Measurements from ENCODE around the gene VAMP7.
"Not testable (repeated sequence)": the region's sequence is repeated elsewhere in the genome, so short reads cannot be mapped to it uniquely, and the experiment has no call there.

The VAMP7 gene

DNA sequence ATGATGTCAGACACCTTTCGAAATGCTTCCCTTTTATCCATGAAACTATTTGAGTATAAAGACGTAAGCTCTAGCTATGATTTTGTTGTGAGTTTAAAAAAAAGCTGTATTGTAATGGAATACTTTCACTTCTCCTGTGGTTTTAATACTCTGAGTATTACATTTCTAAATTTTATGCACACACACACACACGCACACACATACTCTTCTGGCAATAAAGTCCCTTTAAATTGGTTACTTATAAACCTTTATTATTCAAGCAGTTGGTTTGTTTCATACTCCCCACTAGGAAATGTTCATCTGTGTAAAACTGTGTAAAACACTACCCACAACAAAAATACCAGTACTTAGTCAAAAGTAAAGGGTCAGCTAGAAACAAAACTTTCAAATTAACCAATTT, 18.2 kb downstream of the VAMP7 start:
- H3K27ac ChIP-seq (ENCODE audit: low read depth in 2 of 2, low read length in 2 of 2): no peak overlapping the region
- H3K9me3 ChIP-seq (ENCODE audit: control insufficient read depth in 2 of 2, low read length in 2 of 2): no peaks in the 10 kb centered on the region
- H3K9ac ChIP-seq (ENCODE audit: low read depth in 1 of 2, low read length in 2 of 2): no peak overlapping the region
- H3K36me3 ChIP-seq (ENCODE audit: control insufficient read depth in 2 of 2, insufficient read depth in 2 of 2, low read length in 2 of 2): peaks cover 8 to 10% of the 10 kb centered on the region in 2 donors
- no peak overlapping the region for H3K4me3 ChIP-seq (ENCODE audit: low read length in 2 of 2)
- H3K27me3 ChIP-seq (ENCODE audit: control insufficient read depth in 2 of 2, insufficient read depth in 2 of 2, low read length in 2 of 2): no peaks in the 10 kb centered on the region
- no peaks in the 10 kb centered on the region for H3K4me1 ChIP-seq (ENCODE audit: control insufficient read depth in 2 of 2, insufficient read depth in 2 of 2, low read length in 2 of 2)

DNA sequence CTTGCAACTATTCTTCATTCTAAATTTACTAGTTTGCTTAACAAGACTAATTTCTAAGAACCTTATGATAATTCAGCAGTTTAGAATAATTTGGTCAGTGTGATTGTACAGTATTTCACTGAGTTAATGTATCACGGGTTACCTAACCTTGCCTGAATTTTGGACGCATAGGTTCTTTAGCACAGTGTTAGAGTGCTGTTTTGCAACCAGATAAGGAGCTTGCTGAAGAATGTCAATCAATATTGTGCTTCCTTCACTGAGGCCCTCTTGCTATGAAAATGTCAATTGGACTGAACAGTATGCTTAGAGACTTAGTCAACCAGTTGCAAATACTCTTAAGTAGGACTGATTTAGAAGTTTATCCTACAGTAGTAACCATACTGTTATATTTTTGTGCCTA, 19.6 kb downstream of the VAMP7 start:
- H3K9ac ChIP-seq (ENCODE audit: low read depth in 1 of 2, low read length in 2 of 2): no peak overlapping the region
- no peaks in the 10 kb centered on the region for H3K9me3 ChIP-seq (ENCODE audit: control insufficient read depth in 2 of 2, low read length in 2 of 2)
- no peak overlapping the region for H3K27ac ChIP-seq (ENCODE audit: low read depth in 2 of 2, low read length in 2 of 2)
- no peak overlapping the region for H3K4me3 ChIP-seq (ENCODE audit: low read length in 2 of 2)
- H3K27me3 ChIP-seq (ENCODE audit: control insufficient read depth in 2 of 2, insufficient read depth in 2 of 2, low read length in 2 of 2): no peaks in the 10 kb centered on the region
- no peaks in the 10 kb centered on the region for H3K4me1 ChIP-seq (ENCODE audit: control insufficient read depth in 2 of 2, insufficient read depth in 2 of 2, low read length in 2 of 2)
- peaks cover 5 to 8% of the 10 kb centered on the region in 2 donors for H3K36me3 ChIP-seq (ENCODE audit: control insufficient read depth in 2 of 2, insufficient read depth in 2 of 2, low read length in 2 of 2)

DNA sequence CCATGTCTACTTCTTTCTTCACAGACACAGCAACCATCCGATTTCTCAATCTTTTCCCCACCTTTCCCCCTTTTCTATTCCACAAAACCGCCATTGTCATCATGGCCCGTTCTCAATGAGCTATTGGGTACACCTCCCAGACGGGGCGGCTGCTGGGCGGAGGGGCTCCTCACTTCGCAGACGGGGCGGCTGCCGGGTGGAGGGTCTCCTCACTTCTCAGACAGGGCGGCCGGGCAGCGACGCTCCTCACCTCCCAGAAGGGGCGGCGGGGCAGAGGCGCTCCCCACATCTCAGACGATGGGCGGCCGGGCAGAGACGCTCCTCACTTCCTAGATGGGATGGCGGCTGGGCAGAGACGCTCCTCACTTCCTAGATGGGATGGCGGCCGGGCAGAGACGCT, 26.5 kb downstream of the VAMP7 start:
- H3K27me3 ChIP-seq (ENCODE audit: control insufficient read depth in 2 of 2, insufficient read depth in 2 of 2, low read length in 2 of 2); H3K4me3 ChIP-seq (ENCODE audit: low read length in 2 of 2); H3K9me3 ChIP-seq (ENCODE audit: control insufficient read depth in 2 of 2, low read length in 2 of 2); H3K9ac ChIP-seq (ENCODE audit: low read depth in 1 of 2, low read length in 2 of 2); H3K36me3 ChIP-seq (ENCODE audit: control insufficient read depth in 2 of 2, insufficient read depth in 2 of 2, low read length in 2 of 2); H3K4me1 ChIP-seq (ENCODE audit: control insufficient read depth in 2 of 2, insufficient read depth in 2 of 2, low read length in 2 of 2); H3K27ac ChIP-seq (ENCODE audit: low read depth in 2 of 2, low read length in 2 of 2): not testable (repeated sequence)

DNA sequence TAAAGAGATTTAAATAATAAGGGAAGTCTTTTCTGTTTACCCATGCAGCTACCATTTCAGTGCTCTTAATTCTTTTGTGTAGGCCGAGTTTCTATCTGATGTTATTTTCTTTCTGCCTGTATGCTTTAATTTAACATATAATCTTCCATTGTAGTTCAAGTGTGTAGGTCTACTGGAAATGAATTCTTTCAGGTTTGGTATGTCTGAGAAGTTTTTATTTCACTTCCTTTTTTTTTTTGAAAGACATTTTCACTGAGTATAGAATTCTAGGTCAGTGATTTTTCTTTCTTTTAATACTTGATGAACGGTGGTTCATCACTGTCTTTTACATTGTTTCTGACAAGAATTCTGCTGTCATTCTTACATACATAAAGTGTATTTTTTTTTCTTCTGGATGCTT, 42.1 kb downstream of the VAMP7 start:
- Histone ChIP-seq H3K36me3 (ENCODE audit: control insufficient read depth in 2 of 2, insufficient read depth in 2 of 2, low read length in 2 of 2) (peaks cover 2% of the 10 kb centered on the region in 2 donors), H3K27ac (ENCODE audit: low read depth in 2 of 2, low read length in 2 of 2) (no peak overlapping the region), H3K4me1 (ENCODE audit: control insufficient read depth in 2 of 2, insufficient read depth in 2 of 2, low read length in 2 of 2) (no peaks in the 10 kb centered on the region), H3K9me3 (ENCODE audit: control insufficient read depth in 2 of 2, low read length in 2 of 2) (no peaks in the 10 kb centered on the region), H3K4me3 (ENCODE audit: low read length in 2 of 2) (no peak overlapping the region), H3K9ac (ENCODE audit: low read depth in 1 of 2, low read length in 2 of 2) (no peak overlapping the region), H3K27me3 (ENCODE audit: control insufficient read depth in 2 of 2, insufficient read depth in 2 of 2, low read length in 2 of 2) (no peaks in the 10 kb centered on the region)

DNA sequence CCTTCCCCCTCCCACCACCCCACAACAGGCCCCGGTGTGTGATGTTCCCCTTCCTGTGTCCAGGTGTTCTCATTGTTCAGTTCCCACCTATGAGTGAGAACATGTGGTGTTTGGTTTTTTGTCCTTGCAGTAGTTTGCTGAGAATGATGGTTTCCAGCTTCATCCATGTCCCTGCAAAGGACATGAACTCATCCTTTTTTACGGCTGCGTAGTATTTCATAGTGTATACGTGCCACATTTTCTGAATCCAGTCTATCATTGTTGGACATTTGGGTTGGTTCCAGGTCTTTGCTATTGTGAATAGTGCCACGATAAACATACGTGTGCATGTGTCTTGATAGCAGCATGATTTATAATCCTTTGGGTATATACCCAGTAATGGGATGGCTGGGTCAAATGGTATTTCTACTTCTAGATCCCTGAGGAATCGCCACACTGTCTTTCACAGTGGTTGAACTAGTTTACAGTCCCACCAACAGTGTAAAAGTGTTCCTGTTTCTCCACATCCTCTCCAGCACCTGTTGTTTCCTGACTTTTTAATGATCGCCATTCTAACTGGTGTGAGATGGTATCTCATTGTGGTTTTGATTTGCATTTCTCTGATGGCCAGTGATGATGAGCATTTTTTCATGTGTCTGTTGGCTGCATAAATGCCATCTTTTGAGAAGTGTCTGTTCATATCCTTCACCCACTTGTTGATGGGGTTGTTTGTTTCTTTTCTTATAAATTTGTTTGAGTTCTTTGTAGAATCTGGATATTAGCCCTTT, 49.9 kb downstream of the VAMP7 start:
- H3K27ac ChIP-seq (ENCODE audit: low read depth in 2 of 2, low read length in 2 of 2); H3K4me3 ChIP-seq (ENCODE audit: low read length in 2 of 2); H3K9me3 ChIP-seq (ENCODE audit: control insufficient read depth in 2 of 2, low read length in 2 of 2); H3K36me3 ChIP-seq (ENCODE audit: control insufficient read depth in 2 of 2, insufficient read depth in 2 of 2, low read length in 2 of 2); H3K27me3 ChIP-seq (ENCODE audit: control insufficient read depth in 2 of 2, insufficient read depth in 2 of 2, low read length in 2 of 2); H3K4me1 ChIP-seq (ENCODE audit: control insufficient read depth in 2 of 2, insufficient read depth in 2 of 2, low read length in 2 of 2); H3K9ac ChIP-seq (ENCODE audit: low read depth in 1 of 2, low read length in 2 of 2): not testable (repeated sequence)

DNA sequence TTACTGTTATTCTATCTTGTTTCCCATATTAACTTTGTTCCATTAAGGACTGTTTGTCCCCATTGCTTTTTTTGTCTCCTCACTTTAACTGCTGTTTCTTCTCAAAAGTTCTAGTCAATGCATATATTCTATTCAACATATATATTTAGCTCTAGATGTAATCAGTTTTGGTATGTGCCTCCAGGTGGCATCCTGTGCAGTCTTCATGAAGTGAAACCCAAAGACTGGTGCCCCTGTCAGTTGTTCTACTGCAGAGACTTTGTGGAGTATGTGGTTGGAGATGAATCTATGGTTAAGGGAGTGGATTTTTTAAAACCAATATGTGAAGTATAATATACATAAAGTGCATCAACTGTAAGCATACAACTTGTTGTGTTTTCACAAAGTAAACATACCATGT, 57.0 kb downstream of the VAMP7 start:
- Histone ChIP-seq H3K9me3 (ENCODE audit: control insufficient read depth in 2 of 2, low read length in 2 of 2) (no peaks in the 10 kb centered on the region), H3K4me3 (ENCODE audit: low read length in 2 of 2) (no peak overlapping the region), H3K27ac (ENCODE audit: low read depth in 2 of 2, low read length in 2 of 2) (no peak overlapping the region), H3K9ac (ENCODE audit: low read depth in 1 of 2, low read length in 2 of 2) (no peak overlapping the region), H3K4me1 (ENCODE audit: control insufficient read depth in 2 of 2, insufficient read depth in 2 of 2, low read length in 2 of 2) (no peaks in the 10 kb centered on the region), H3K36me3 (ENCODE audit: control insufficient read depth in 2 of 2, insufficient read depth in 2 of 2, low read length in 2 of 2) (peaks cover 0 to 4% of the 10 kb centered on the region in 2 donors), H3K27me3 (ENCODE audit: control insufficient read depth in 2 of 2, insufficient read depth in 2 of 2, low read length in 2 of 2) (no peaks in the 10 kb centered on the region)

DNA sequence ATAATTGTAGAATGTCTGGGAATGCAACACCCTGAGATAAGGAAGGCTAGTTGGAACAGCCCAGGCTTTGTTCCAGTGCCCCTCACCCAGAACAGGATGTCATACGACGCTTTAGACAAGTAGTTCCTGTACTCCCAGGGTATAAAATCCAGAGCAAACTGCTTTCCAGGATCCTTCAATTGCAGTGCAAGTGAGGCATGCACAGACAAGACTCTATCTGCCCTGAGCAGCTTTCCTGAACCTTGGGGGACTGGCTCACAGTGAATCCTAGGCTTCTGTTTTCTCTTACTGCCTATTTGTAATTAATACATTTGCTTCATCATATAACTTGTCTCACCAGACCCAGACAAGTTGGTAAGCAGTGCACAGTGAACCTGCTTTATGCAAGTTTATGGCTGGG, 68.0 kb downstream of the VAMP7 start:
- Histone ChIP-seq H3K27ac (ENCODE audit: low read depth in 2 of 2, low read length in 2 of 2) (no peak overlapping the region), H3K4me1 (ENCODE audit: control insufficient read depth in 2 of 2, insufficient read depth in 2 of 2, low read length in 2 of 2) (no peaks in the 10 kb centered on the region), H3K36me3 (ENCODE audit: control insufficient read depth in 2 of 2, insufficient read depth in 2 of 2, low read length in 2 of 2) (no peaks in the 10 kb centered on the region), H3K9me3 (ENCODE audit: control insufficient read depth in 2 of 2, low read length in 2 of 2) (no peaks in the 10 kb centered on the region), H3K4me3 (ENCODE audit: low read length in 2 of 2) (no peak overlapping the region), H3K9ac (ENCODE audit: low read depth in 1 of 2, low read length in 2 of 2) (no peak overlapping the region), H3K27me3 (ENCODE audit: control insufficient read depth in 2 of 2, insufficient read depth in 2 of 2, low read length in 2 of 2) (no peaks in the 10 kb centered on the region)

DNA sequence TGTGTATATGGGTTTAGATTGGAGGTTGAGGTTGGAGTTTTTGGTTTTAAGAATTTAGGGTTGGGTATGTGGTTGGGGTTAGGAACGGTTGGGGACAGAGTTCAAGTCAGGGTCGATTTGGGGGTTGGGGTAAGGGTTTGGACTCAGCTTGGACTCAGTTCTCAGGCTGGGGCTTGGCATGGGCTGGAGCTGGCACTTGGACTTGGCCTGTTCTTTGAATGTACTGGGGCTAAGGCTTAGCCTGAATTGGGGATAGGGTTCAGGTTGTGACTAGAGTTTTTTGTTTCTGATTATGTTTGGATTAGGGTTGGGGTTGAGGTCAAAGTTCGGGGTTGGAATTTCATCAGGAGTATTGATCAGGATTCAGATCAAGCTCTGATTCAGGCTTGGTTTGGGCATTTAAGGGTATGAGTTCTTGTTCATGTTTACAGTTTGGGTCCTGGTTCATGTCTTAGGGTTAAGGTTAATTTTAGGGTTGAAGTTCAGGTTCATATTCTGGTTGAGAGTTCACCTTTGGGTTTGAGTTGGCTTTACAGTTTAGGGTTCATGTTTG, 70.2 kb downstream of the VAMP7 start:
- no peak overlapping the region for H3K9ac ChIP-seq (ENCODE audit: low read depth in 1 of 2, low read length in 2 of 2)
- H3K4me1 ChIP-seq (ENCODE audit: control insufficient read depth in 2 of 2, insufficient read depth in 2 of 2, low read length in 2 of 2): no peaks in the 10 kb centered on the region
- H3K27ac ChIP-seq (ENCODE audit: low read depth in 2 of 2, low read length in 2 of 2): no peak overlapping the region
- H3K4me3 ChIP-seq (ENCODE audit: low read length in 2 of 2): no peak overlapping the region
- H3K27me3 ChIP-seq (ENCODE audit: control insufficient read depth in 2 of 2, insufficient read depth in 2 of 2, low read length in 2 of 2): no peaks in the 10 kb centered on the region
- no peaks in the 10 kb centered on the region for H3K9me3 ChIP-seq (ENCODE audit: control insufficient read depth in 2 of 2, low read length in 2 of 2)
- no peaks in the 10 kb centered on the region for H3K36me3 ChIP-seq (ENCODE audit: control insufficient read depth in 2 of 2, insufficient read depth in 2 of 2, low read length in 2 of 2)

DNA sequence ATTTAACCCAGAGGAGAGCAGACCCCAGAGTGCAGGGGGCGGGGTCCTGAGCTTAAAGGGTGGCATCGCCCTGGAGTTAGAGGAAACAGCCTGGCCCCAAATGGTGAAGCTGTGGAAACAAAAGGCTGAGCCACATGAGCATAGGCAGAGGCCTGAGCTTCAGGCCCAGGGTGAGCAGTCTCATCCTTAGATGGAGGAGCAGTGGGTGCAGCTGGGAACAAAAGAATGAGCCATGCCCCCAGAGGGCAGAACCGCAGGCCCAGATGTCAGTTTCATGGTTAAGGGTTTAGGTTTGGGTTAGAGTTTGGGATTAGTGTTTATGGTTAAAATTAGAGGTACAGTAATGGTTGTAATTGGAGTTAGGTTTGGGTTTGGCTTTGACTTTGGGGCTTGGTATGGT, 71.9 kb downstream of the VAMP7 start:
- Histone ChIP-seq H3K9me3 (ENCODE audit: control insufficient read depth in 2 of 2, low read length in 2 of 2) (no peaks in the 10 kb centered on the region), H3K9ac (ENCODE audit: low read depth in 1 of 2, low read length in 2 of 2) (no peak overlapping the region), H3K27ac (ENCODE audit: low read depth in 2 of 2, low read length in 2 of 2) (no peak overlapping the region), H3K36me3 (ENCODE audit: control insufficient read depth in 2 of 2, insufficient read depth in 2 of 2, low read length in 2 of 2) (no peaks in the 10 kb centered on the region), H3K4me1 (ENCODE audit: control insufficient read depth in 2 of 2, insufficient read depth in 2 of 2, low read length in 2 of 2) (no peaks in the 10 kb centered on the region), H3K27me3 (ENCODE audit: control insufficient read depth in 2 of 2, insufficient read depth in 2 of 2, low read length in 2 of 2) (no peaks in the 10 kb centered on the region), H3K4me3 (ENCODE audit: low read length in 2 of 2) (no peak overlapping the region)

DNA sequence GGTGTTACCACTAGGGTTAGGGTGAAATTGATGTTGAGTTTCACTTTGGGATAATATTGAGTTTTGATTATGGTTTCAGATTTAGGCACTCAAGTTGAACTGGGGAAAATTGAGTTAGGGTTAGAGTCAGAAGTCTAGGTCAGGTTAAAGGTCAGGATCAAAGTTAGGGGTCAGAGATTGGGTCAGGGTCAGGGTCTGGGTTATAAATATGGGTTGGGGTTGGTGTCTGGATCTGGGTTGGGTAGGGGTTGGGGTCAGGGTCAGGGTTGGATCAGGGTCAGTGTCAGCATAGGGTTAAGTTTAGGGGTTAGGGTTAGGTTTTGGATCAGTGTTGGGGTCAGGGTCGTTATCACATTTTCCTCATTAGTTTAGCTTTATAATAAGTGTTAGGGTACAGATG, 73.6 kb downstream of the VAMP7 start:
- no peak overlapping the region for H3K4me3 ChIP-seq (ENCODE audit: low read length in 2 of 2)
- no peaks in the 10 kb centered on the region for H3K36me3 ChIP-seq (ENCODE audit: control insufficient read depth in 2 of 2, insufficient read depth in 2 of 2, low read length in 2 of 2)
- H3K9ac ChIP-seq (ENCODE audit: low read depth in 1 of 2, low read length in 2 of 2): no peak overlapping the region
- no peaks in the 10 kb centered on the region for H3K9me3 ChIP-seq (ENCODE audit: control insufficient read depth in 2 of 2, low read length in 2 of 2)
- peaks cover 0 to 4% of the 10 kb centered on the region in 2 donors for H3K4me1 ChIP-seq (ENCODE audit: control insufficient read depth in 2 of 2, insufficient read depth in 2 of 2, low read length in 2 of 2)
- H3K27ac ChIP-seq (ENCODE audit: low read depth in 2 of 2, low read length in 2 of 2): no peak overlapping the region
- H3K27me3 ChIP-seq (ENCODE audit: control insufficient read depth in 2 of 2, insufficient read depth in 2 of 2, low read length in 2 of 2): no peaks in the 10 kb centered on the region
